ENCODE measurements around the gene ETV6.

DNA sequence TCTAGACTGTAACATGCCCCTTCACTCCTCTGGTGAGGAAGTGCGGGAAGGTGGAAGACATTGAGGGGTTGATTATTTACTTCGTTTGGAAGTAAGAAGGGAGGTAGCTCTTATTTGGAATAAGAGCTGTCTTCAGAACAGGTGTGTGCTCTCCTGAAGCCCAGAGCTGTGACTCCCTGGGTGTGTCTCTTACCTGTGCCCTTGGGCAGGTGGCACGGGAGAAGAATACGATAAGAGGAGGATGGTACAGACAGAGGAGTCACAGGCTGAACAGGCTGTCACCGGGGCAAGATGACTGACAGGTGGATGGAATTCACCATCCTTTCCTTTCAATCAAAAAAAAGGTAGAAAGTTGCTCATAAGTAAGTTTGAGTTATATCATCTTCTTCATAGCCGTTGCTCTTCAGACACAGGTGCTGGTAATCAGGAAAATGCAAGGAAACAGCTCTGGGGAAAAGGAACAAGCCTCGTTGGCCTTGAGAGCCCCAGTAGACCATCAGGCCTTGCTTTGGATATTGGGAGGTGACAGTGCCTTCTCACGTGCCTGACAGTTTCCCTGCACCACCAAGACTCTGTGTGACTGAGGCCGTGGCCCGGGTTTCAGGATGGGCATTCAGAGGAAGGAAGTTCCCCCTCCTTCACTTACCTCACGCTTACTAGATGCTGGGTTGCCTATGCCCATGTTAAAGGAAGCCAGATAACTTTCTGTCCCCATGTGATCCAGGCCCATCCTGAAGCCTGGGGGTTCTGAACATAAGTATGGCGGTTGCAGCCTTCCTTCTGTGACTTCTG is 120.4 kb downstream of the ETV6 start:
- TF ChIP-seq CTCF (conservative IDR thresholded peaks at IDR 0.05; ENCODE audit: low read length) (no peak), EZH2phosphoT487 (IDR thresholded peaks at IDR 0.05; ENCODE audit: borderline replicate concordance, low read depth, low read length) (no peak)
